ENCODE results near the gene POLR3GL. TPM values are rescaled to one million over a fixed set of nuclear protein-coding genes. Genes with fewer than 3 reads are reported as not detected.
"Not testable (repeated sequence)": the region's sequence is repeated elsewhere in the genome, so short reads cannot be mapped to it uniquely, and the experiment has no call there.

POLR3GL gene
- total RNA-seq, 4 donors from 2014 or later: 7.3 to 16.7 (median 11.9) TPM

DNA sequence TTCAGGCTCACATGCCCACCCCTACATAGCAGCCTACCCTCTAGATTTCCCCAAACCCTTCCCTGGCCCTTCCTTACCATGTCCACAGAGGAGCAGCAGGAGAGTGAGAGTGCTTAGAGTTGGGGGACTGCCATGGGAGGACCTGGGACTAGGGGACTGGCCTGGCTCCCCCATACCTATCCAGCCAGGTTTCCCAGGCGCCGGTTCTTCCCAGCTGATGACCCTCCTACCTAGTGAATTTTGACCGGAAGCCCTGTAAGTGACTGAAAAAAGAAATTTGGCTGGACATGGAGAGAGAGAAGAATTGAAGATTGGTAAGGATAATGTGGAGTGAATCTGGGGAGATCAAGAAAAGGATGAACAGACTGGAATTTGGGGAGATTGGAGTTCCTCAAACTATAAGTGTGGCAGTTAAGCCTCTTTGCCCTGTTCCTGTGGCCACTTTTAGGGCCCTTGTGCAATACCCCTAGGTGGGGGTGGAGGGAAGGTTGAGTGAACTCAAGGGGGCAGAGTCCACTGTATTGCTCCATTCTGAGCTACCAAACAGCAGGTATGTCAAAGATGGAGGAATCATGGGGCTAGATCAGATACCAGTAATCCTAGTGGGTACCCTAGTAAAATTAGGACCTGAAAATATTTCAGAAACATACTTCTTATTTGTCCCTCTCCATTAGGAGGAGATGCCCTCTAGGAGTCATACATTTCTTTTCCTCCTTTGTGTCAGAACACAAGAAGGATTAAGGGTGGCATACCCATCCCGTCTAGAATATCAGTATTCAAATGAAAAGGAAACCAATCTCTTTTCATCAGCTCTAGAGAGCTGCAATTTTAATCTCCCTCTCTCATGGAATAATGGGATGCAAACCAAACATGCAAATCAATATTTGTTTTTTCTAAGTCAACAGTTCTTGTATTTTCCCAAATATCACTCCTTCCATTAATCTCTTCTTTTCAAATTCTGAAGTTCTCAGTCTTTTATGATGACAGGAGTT, 55.9 kb downstream of the POLR3GL start:
- Histone ChIP-seq H3K4me3 (no peak overlapping the region), H3K4me1 (peaks cover 9% of the 10 kb centered on the region), H3K27ac (no peak overlapping the region), H3K27me3 (peaks cover 30% of the 10 kb centered on the region), H3K36me3 (no peaks in the 10 kb centered on the region), H3K9me3 (no peaks in the 10 kb centered on the region)
- TF ChIP-seq POLR2AphosphoS5 (IDR thresholded peaks at IDR 0.05) (no peak), EP300 (IDR thresholded peaks at IDR 0.05) (no peak), POLR2A (IDR thresholded peaks at IDR 0.05) (no peak)
- TF ChIP-seq, protein P1, sequence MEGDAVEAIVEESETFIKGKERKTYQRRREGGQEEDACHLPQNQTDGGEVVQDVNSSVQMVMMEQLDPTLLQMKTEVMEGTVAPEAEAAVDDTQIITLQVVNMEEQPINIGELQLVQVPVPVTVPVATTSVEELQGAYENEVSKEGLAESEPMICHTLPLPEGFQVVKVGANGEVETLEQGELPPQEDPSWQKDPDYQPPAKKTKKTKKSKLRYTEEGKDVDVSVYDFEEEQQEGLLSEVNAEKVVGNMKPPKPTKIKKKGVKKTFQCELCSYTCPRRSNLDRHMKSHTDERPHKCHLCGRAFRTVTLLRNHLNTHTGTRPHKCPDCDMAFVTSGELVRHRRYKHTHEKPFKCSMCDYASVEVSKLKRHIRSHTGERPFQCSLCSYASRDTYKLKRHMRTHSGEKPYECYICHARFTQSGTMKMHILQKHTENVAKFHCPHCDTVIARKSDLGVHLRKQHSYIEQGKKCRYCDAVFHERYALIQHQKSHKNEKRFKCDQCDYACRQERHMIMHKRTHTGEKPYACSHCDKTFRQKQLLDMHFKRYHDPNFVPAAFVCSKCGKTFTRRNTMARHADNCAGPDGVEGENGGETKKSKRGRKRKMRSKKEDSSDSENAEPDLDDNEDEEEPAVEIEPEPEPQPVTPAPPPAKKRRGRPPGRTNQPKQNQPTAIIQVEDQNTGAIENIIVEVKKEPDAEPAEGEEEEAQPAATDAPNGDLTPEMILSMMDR (IDR thresholded peaks at IDR 0.05): no peak
- peak in 1 of 2 donors; percentile 31 for DNase-seq (ENCODE audit: low spot score in 2 of 2)
- 94% methylated on average over 4 of the region's 4 CpGs for WGBS

DNA sequence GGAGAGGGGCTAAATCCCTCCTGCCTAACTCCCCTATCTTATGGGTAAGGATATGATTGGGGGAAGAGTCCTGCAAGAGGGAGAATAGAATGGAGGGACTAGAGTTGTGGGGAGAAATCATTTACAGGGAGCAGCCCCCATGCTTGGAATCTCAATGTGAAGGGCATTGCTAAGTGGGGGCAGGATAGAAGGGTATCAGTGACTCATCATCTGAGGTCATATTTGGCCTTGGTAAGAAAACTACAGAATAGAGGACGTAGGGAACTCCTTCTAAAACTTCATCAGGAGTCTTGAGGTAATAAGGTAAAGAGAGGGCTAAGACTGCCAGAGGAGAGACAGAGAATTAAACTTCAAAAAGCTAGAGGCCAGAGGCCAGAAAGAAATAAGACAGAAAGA, 56.6 kb downstream of the POLR3GL start:
- Histone ChIP-seq H3K9me3 (no peaks in the 10 kb centered on the region), H3K4me3 (no peak overlapping the region), H3K36me3 (no peaks in the 10 kb centered on the region), H3K27me3 (peaks cover 30% of the 10 kb centered on the region), H3K27ac (no peak overlapping the region), H3K4me1 (peaks cover 9% of the 10 kb centered on the region)
- 64% methylated on average over 1 of the region's 1 CpG for WGBS
- TF ChIP-seq POLR2A (IDR thresholded peaks at IDR 0.05) (no peak), EP300 (IDR thresholded peaks at IDR 0.05) (no peak), POLR2AphosphoS5 (IDR thresholded peaks at IDR 0.05) (no peak)
- TF ChIP-seq, protein P1 (IDR thresholded peaks at IDR 0.05): no peak
- no peak for DNase-seq (ENCODE audit: low spot score in 2 of 2)

- Histone ChIP-seq H3K9me3 (no peaks in the 10 kb centered on the region), H3K27me3 (peaks cover 30% of the 10 kb centered on the region), H3K4me3 (no peak within 1 kb of the TSS), H3K4me1 (peaks cover 9% of the 10 kb centered on the region), H3K36me3 (no peaks in the 10 kb centered on the region), H3K27ac (no peak within 1 kb of the TSS)
- TF ChIP-seq POLR2AphosphoS5 (IDR thresholded peaks at IDR 0.05): no peak
- TF ChIP-seq, protein P1 (IDR thresholded peaks at IDR 0.05): no peak
- no peak for TF ChIP-seq EP300 (IDR thresholded peaks at IDR 0.05)
- no peak for TF ChIP-seq POLR2A (IDR thresholded peaks at IDR 0.05)
- peak in 1 of 2 donors; percentile 50 for DNase-seq (ENCODE audit: low spot score in 2 of 2)
- WGBS: 76% methylated on average over 5 of the region's 5 CpGs
These were observed 57.3 kb downstream of the POLR3GL start, which contains the start of gene HJV for GRCh38 chr1:146021622-146022402. Gene HJV (minus strand): TSS chr1:146021735. CDS start chr1:146020231, 1,504 bp downstream.

GRCh38 chr1:146022403-146023127, 58.1 kb downstream of the POLR3GL start:
- no peaks in the 10 kb centered on the region for H3K9me3 ChIP-seq
- H3K4me3 ChIP-seq: no peak overlapping the region
- 72% methylated on average over 7 of the region's 7 CpGs for whole genome bisulfite sequencing
- DNase-seq (ENCODE audit: low spot score in 2 of 2): no peak
- H3K4me1 ChIP-seq: peaks cover 9% of the 10 kb centered on the region
- TF ChIP-seq EP300 (IDR thresholded peaks at IDR 0.05) (no peak), POLR2A (IDR thresholded peaks at IDR 0.05) (no peak), POLR2AphosphoS5 (IDR thresholded peaks at IDR 0.05) (no peak)
- TF ChIP-seq, protein P1 (IDR thresholded peaks at IDR 0.05): no peak
- H3K27me3 ChIP-seq: peaks cover 30% of the 10 kb centered on the region
- no peaks in the 10 kb centered on the region for H3K36me3 ChIP-seq
- H3K27ac ChIP-seq: no peak overlapping the region

GRCh38 chr1:146025787-146026495, 61.5 kb downstream of the POLR3GL start:
- H3K27me3 ChIP-seq: peaks cover 10% of the 10 kb centered on the region
- not testable (repeated sequence) for H3K4me3 ChIP-seq; DNase-seq (ENCODE audit: low spot score in 2 of 2); H3K9me3 ChIP-seq; H3K36me3 ChIP-seq; H3K27ac ChIP-seq; H3K4me1 ChIP-seq
- 79% methylated on average over 2 of the region's 2 CpGs for WGBS

DNA sequence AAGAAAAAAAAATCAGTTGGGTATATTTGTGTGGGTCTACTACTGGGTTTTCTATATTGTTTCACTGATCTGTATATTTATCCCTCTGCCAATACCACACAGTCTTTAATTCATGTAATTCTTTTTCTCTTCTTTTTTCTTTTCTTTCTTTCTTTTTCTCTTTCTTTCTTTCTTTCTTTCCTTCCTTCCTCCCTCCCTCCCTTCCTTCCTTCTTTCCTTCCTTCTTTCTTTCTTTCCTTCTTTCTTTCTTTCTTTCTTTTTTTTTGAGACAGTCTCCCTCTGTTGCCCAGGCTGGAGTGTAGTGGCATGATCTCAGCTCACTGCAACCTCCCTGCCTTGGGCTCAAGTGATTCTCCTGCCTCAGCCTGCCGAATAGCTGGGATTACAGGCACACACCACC, 62.2 kb downstream of the POLR3GL start:
- WGBS: 58% methylated on average over 1 of the region's 1 CpG
- H3K36me3 ChIP-seq; H3K4me3 ChIP-seq; H3K4me1 ChIP-seq; H3K27ac ChIP-seq; H3K9me3 ChIP-seq; H3K27me3 ChIP-seq; DNase-seq (ENCODE audit: low spot score in 2 of 2): not testable (repeated sequence)
